Smooth muscle cell (in vitro differentiated cells): ENCODE measurements around the gene SGMS1. TPM values are rescaled to one million over a fixed set of nuclear protein-coding genes. Genes with fewer than 3 reads are reported as not detected.

Experiments used
- DNase-seq: peaks from one replicate; lab custom pipeline; 2025; ENCODE audit not compliant: unreplicated experiment; lab: John Stamatoyannopoulos, UW
- H2AFZ ChIP-seq: fragments of 200-600 bp; sonication (generic); 2 replicates; pipeline ENCODE4 v1.6.0; 2016; ENCODE audit warnings: antibody characterized with exemption, low read depth, mild to moderate bottlenecking
- H3F3A ChIP-seq: fragments of 200-600 bp; sonication (generic); 2 replicates; pipeline ENCODE4 v1.6.0; 2017; ENCODE audit warnings: antibody characterized with exemption, low read depth
- H3K27ac ChIP-seq: fragments of 200-600 bp; sonication (generic); 2 replicates; pipeline ENCODE4 v1.5.1; 2016; ENCODE audit warnings: low read depth, mild to moderate bottlenecking
- H3K27me3 ChIP-seq: fragments of 200-600 bp; sonication (generic); 2 replicates; pipeline ENCODE4 v1.6.1; 2016; ENCODE audit warnings: low read depth, mild to moderate bottlenecking
- H3K36me3 ChIP-seq: fragments of 200-600 bp; sonication (generic); 2 replicates; pipeline ENCODE4 v1.5.1; 2016; ENCODE audit warnings: low read depth
- H3K4me1 ChIP-seq: fragments of 200-600 bp; sonication (generic); 2 replicates; pipeline ENCODE4 v1.5.1; 2016; ENCODE audit warnings: low read depth
- H3K4me2 ChIP-seq: fragments of 200-600 bp; sonication (generic); 2 replicates; pipeline ENCODE4 v1.6.0; 2016; ENCODE audit warnings: mild to moderate bottlenecking
- H3K4me3 ChIP-seq: fragments of 200-600 bp; sonication (generic); 2 replicates; pipeline ENCODE4 v1.5.1; 2016; ENCODE audit warnings: mild to moderate bottlenecking
- H3K79me2 ChIP-seq: fragments of 200-600 bp; sonication (generic); 2 replicates; pipeline ENCODE4 v1.6.0; 2016; ENCODE audit warnings: low read depth, mild to moderate bottlenecking
- H3K9ac ChIP-seq: fragments of 200-600 bp; sonication (generic); 2 replicates; pipeline ENCODE4 v1.6.0; 2016; ENCODE audit warnings: low read depth
- H3K9me3 ChIP-seq: fragments of 200-600 bp; sonication (generic); replicated peaks from 2 replicates; pipeline ENCODE4 v1.5.1; 2016; ENCODE audit warnings: low read depth
- H4K20me1 ChIP-seq: fragments of 200-600 bp; sonication (generic); 2 replicates; pipeline ENCODE4 v1.6.0; 2016; ENCODE audit warnings: low read depth
- CTCF ChIP-seq: fragments of 200-600 bp; sonication (generic); IDR thresholded peaks from 2 replicates; pipeline ENCODE4 v1.5.1; 2017; ENCODE audit warnings: borderline replicate concordance, mild to moderate bottlenecking, antibody characterized with exemption; ENCODE audit not compliant: insufficient read depth, poor library complexity, severe bottlenecking
- WGBS: methylation state at CpG from one replicate; pipeline ENCODE4 v1.1.7; 2016; ENCODE audit warnings: low lambda C conversion rate; 5-methylcytosine and 5-hydroxymethylcytosine counted together
- polyA plus RNA-seq: library from polyadenylated mRNA; unstranded; fragments of >200 nt; fragmentation: Nextera tagmentation; extraction: Ambion mirVana; gene quantifications from 2 replicates; pipeline ENCODE4 v1.2.1, GENCODE V29; 2016
- total RNA-seq: library from RNA; depleted of rRNA; stranded (reverse); fragments of >200 nt; gene quantifications from 2 replicates; pipeline ENCODE4 v1.2.3, GENCODE V29; 2014

Gene SGMS1
- total and polyA plus RNA-seq, 2 experiments from 2014 or later = 4.0 to 14.3 TPM

GRCh38 chr10:50622706-50623662, 772 bp downstream of the SGMS1 start:
- Histone ChIP-seq H3K79me2 (peaks cover 19% of the 10 kb centered on the region), H3K27me3 (no peaks in the 10 kb centered on the region), H2AFZ (peak overlapping the region; percentile 99), H3K36me3 (no peaks in the 10 kb centered on the region), H3K9ac (peak overlapping the region; percentile 80), H3K27ac (peak overlapping the region; percentile 89), H3K4me3 (peak overlapping the region; percentile 89), H3K4me2 (peak overlapping the region; percentile 95), H3K9me3 (no peaks in the 10 kb centered on the region), H3F3A (peaks cover 14% of the 10 kb centered on the region), H4K20me1 (peaks cover 24% of the 10 kb centered on the region), H3K4me1 (peaks cover 14% of the 10 kb centered on the region)
- DNase-seq = peak; percentile 29
- no peak for TF ChIP-seq CTCF
- 1% methylated on average over 67 of the region's 88 CpGs for WGBS

- Histone ChIP-seq H3K4me3 (peak overlapping the region; percentile 89), H3K9ac (peak overlapping the region; percentile 80), H3K79me2 (peaks cover 22% of the 10 kb centered on the region), H3F3A (peaks cover 14% of the 10 kb centered on the region), H2AFZ (peak overlapping the region; percentile 99), H3K4me1 (peaks cover 14% of the 10 kb centered on the region), H3K36me3 (no peaks in the 10 kb centered on the region), H3K27me3 (no peaks in the 10 kb centered on the region), H3K9me3 (no peaks in the 10 kb centered on the region), H3K4me2 (peak overlapping the region; percentile 95), H3K27ac (peak overlapping the region; percentile 0), H4K20me1 (peaks cover 24% of the 10 kb centered on the region)
- 4% methylated on average over 16 of the region's 21 CpGs for WGBS
- no peak for TF ChIP-seq CTCF
- DNase-seq = peak; percentile 63
These were observed 1.6 kb downstream of the SGMS1 start for GRCh38 chr10:50621968-50622705.

GRCh38 chr10:50620899-50621298, 2.9 kb downstream of the SGMS1 start:
- no peaks in the 10 kb centered on the region for H3K27me3 ChIP-seq
- no peak overlapping the region for H3K9ac ChIP-seq
- no peak overlapping the region for H3K4me2 ChIP-seq
- H3K27ac ChIP-seq = no peak overlapping the region
- H3K4me3 ChIP-seq = peak overlapping the region; percentile 89
- H3K79me2 ChIP-seq = peaks cover 22% of the 10 kb centered on the region
- no peaks in the 10 kb centered on the region for H3K9me3 ChIP-seq
- TF ChIP-seq CTCF = no peak
- no peak overlapping the region for H2AFZ ChIP-seq
- WGBS = 81% methylated on average over 7 of the region's 7 CpGs
- peaks cover 27% of the 10 kb centered on the region for H4K20me1 ChIP-seq
- DNase-seq = no peak
- H3K4me1 ChIP-seq = peaks cover 10% of the 10 kb centered on the region
- H3F3A ChIP-seq = peaks cover 14% of the 10 kb centered on the region
- no peaks in the 10 kb centered on the region for H3K36me3 ChIP-seq
